ENCODE measurements around the gene FNDC5. TPM values are rescaled to one million over a fixed set of nuclear protein-coding genes. Genes with fewer than 3 reads are reported as not detected.

The FNDC5 gene
- total and polyA plus RNA-seq, 2 experiments from 2014 or later: 0.33 TPM; not detected in 1

DNA sequence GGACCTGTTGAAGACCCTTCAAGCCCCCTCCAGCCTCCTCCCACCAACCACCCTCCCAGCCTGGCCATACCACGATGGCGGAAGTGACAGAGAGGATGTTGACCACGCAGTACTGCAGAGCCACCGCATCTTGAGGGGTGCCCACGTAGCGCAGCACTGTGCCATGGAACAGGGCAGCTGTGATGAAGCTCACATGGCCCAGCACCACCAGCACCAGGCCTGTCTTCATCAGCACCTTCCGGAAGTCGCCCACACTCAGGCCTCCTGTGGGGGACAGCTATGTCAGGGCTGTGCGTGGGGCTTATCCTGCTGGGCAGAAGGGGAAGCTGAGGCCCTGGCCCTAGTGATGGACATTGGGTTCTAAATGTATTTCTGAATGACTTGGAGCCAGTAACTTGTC, 27.3 kb upstream of the FNDC5 start:
- no peaks in the 10 kb centered on the region for H3K9me2 ChIP-seq (ENCODE audit: insufficient read depth)
- H2AFZ ChIP-seq: no peak overlapping the region
- no peak for TF ChIP-seq EZH2phosphoT487 (IDR thresholded peaks at IDR 0.05; ENCODE audit: insufficient read depth, low read depth)
- no peak for TF ChIP-seq EZH2 (IDR thresholded peaks at IDR 0.05; ENCODE audit: insufficient read depth, poor library complexity, severe bottlenecking)
- no peaks in the 10 kb centered on the region for H4K20me1 ChIP-seq (ENCODE audit: insufficient read depth)
- H3K9ac ChIP-seq: no peak overlapping the region
- in situ Hi-C loops (cut with MboI): no loop called here
- DNase-seq: no peak
- 97 to 99% methylated on average over 8 to 9 of the region's 9 CpGs for WGBS, 2 experiments (ENCODE audit: low coverage in 1 of 2, low lambda C conversion rate in 2 of 2, missing lambda C conversion rate in 2 of 2)
- no peaks in the 10 kb centered on the region for H3F3A ChIP-seq (ENCODE audit: insufficient read depth)
- H3K27ac ChIP-seq: no peak overlapping the region
- H3K4me1 ChIP-seq (ENCODE audit: insufficient read depth): no peaks in the 10 kb centered on the region
- no peaks in the 10 kb centered on the region for H3K9me3 ChIP-seq (ENCODE audit: low read depth)
- no peaks in the 10 kb centered on the region for H3K36me3 ChIP-seq (ENCODE audit: low read depth)
- H3K4me3 ChIP-seq: no peak overlapping the region
- no peak overlapping the region for H3K4me2 ChIP-seq (ENCODE audit: unreplicated experiment)
- no peaks in the 10 kb centered on the region for H3K27me3 ChIP-seq (replicated peaks; ENCODE audit: insufficient read depth)
- no peaks in the 10 kb centered on the region for H3K79me2 ChIP-seq (ENCODE audit: insufficient read depth)

DNA sequence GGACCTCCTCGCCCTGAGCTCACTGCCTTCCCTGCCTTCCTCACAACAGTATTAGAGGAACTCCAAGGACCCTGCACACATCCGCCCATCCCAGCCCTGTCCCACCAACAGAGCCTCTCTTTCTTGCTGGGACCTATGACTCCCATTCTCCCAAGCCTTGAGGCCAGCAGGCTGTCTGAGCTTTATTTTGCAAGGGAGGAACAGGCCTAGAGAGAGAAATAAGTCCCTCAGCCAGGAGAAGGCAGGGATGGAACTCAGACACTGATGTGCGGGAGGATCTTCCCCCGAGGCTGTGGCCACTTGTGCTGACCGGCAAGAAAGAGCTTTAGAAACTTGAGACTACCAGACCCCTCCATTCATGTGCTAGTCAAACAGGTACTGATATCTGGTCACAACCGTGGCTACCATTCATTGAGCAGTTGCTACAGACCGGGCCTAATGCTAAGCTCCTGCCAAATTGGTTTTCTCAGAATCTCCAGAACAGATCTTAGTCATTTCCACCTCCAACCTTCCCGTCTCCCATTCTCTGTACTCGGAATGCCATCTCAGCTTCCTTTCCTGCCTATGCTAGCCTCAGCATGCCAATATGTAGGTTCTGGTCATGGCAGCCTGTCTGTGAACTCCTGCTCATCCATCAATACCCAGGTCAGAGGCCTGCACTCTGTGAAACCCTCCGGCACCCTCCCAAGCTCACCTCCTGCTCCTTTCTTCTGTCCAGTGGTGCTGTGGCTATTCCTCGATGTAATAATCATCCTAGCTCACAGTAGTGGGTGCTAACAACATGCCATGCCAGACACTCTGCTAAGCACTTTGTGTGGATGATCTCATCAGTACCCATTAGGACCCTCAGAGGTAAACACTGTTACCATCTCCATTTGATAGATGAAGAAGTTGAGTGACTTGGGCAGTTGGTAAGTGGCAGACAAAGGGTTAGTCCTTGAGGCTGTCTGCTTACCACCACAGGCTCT, 26.7 kb upstream of the FNDC5 start:
- Histone ChIP-seq H3K27me3 (replicated peaks; ENCODE audit: insufficient read depth) (peaks cover 4% of the 10 kb centered on the region; the same call in 1 of the 2 replicates), H3K9me3 (ENCODE audit: low read depth) (no peaks in the 10 kb centered on the region), H4K20me1 (ENCODE audit: insufficient read depth) (no peaks in the 10 kb centered on the region), H3K36me3 (ENCODE audit: low read depth) (no peaks in the 10 kb centered on the region), H2AFZ (no peak overlapping the region), H3K4me2 (ENCODE audit: unreplicated experiment) (no peak overlapping the region), H3F3A (ENCODE audit: insufficient read depth) (no peaks in the 10 kb centered on the region), H3K27ac (no peak overlapping the region), H3K9me2 (ENCODE audit: insufficient read depth) (no peaks in the 10 kb centered on the region), H3K4me1 (ENCODE audit: insufficient read depth) (no peaks in the 10 kb centered on the region), H3K4me3 (no peak overlapping the region), H3K9ac (no peak overlapping the region), H3K79me2 (ENCODE audit: insufficient read depth) (no peaks in the 10 kb centered on the region)
- WGBS, 2 experiments (ENCODE audit: low coverage in 1 of 2, low lambda C conversion rate in 2 of 2, missing lambda C conversion rate in 2 of 2): 80% methylated on average over 11 of the region's 11 CpGs
- in situ Hi-C loops (cut with MboI): no loop called here
- no peak for DNase-seq
- TF ChIP-seq EZH2phosphoT487 (IDR thresholded peaks at IDR 0.05; ENCODE audit: insufficient read depth, low read depth) (no peak), EZH2 (IDR thresholded peaks at IDR 0.05; ENCODE audit: insufficient read depth, poor library complexity, severe bottlenecking) (no peak)

- H3K27me3 ChIP-seq (replicated peaks; ENCODE audit: insufficient read depth): peaks cover 13% of the 10 kb centered on the region
- H2AFZ ChIP-seq: no peak overlapping the region
- H3F3A ChIP-seq (ENCODE audit: insufficient read depth): no peaks in the 10 kb centered on the region
- no peak overlapping the region for H3K4me2 ChIP-seq (ENCODE audit: unreplicated experiment)
- no peak overlapping the region for H3K4me3 ChIP-seq
- no peaks in the 10 kb centered on the region for H3K4me1 ChIP-seq (ENCODE audit: insufficient read depth)
- no peaks in the 10 kb centered on the region for H3K79me2 ChIP-seq (ENCODE audit: insufficient read depth)
- H3K36me3 ChIP-seq (ENCODE audit: low read depth): no peaks in the 10 kb centered on the region
- in situ Hi-C loops (cut with MboI): no loop called here
- no peaks in the 10 kb centered on the region for H3K9me3 ChIP-seq (ENCODE audit: low read depth)
- H3K9me2 ChIP-seq (ENCODE audit: insufficient read depth): no peaks in the 10 kb centered on the region
- TF ChIP-seq EZH2phosphoT487 (IDR thresholded peaks at IDR 0.05; ENCODE audit: insufficient read depth, low read depth) (no peak), EZH2 (IDR thresholded peaks at IDR 0.05; ENCODE audit: insufficient read depth, poor library complexity, severe bottlenecking) (no peak)
- DNase-seq: no peak
- 79 to 84% methylated on average over 5 of the region's 5 CpGs for WGBS, 2 experiments (ENCODE audit: low coverage in 1 of 2, low lambda C conversion rate in 2 of 2, missing lambda C conversion rate in 2 of 2)
- no peak overlapping the region for H3K27ac ChIP-seq
- no peak overlapping the region for H3K9ac ChIP-seq
- H4K20me1 ChIP-seq (ENCODE audit: insufficient read depth): no peaks in the 10 kb centered on the region
Observed at GRCh38 chr1:32896451-32896850, 25.7 kb upstream of the FNDC5 start.

- no peak overlapping the region for H3K4me2 ChIP-seq (ENCODE audit: unreplicated experiment)
- H4K20me1 ChIP-seq (ENCODE audit: insufficient read depth): no peaks in the 10 kb centered on the region
- no peak for DNase-seq
- H3K4me3 ChIP-seq: no peak overlapping the region
- peaks cover 14% of the 10 kb centered on the region for H3K27me3 ChIP-seq (replicated peaks; ENCODE audit: insufficient read depth)
- in situ Hi-C loops (cut with MboI): no loop called here
- H3K4me1 ChIP-seq (ENCODE audit: insufficient read depth): no peaks in the 10 kb centered on the region
- H3K9me3 ChIP-seq (ENCODE audit: low read depth): no peaks in the 10 kb centered on the region
- TF ChIP-seq EZH2phosphoT487 (IDR thresholded peaks at IDR 0.05; ENCODE audit: insufficient read depth, low read depth) (no peak), EZH2 (IDR thresholded peaks at IDR 0.05; ENCODE audit: insufficient read depth, poor library complexity, severe bottlenecking) (no peak)
- H3F3A ChIP-seq (ENCODE audit: insufficient read depth): no peaks in the 10 kb centered on the region
- no peaks in the 10 kb centered on the region for H3K9me2 ChIP-seq (ENCODE audit: insufficient read depth)
- 90 to 94% methylated on average over 20 to 26 of the region's 26 CpGs for WGBS, 2 experiments (ENCODE audit: low coverage in 1 of 2, low lambda C conversion rate in 2 of 2, missing lambda C conversion rate in 2 of 2)
- H3K9ac ChIP-seq: no peak overlapping the region
- no peaks in the 10 kb centered on the region for H3K36me3 ChIP-seq (ENCODE audit: low read depth)
- no peak overlapping the region for H3K27ac ChIP-seq
- H2AFZ ChIP-seq: no peak overlapping the region
- H3K79me2 ChIP-seq (ENCODE audit: insufficient read depth): no peaks in the 10 kb centered on the region
Observed at GRCh38 chr1:32895325-32896215, 24.9 kb upstream of the FNDC5 start.
